Erythroblast (primary cell): ENCODE results near the gene STARD10.

Source experiments
- GATA1 ChIP-seq: IDR thresholded peaks from 2 replicates; pipeline ENCODE4 v1.6.1; 2011; ENCODE audit warnings: low read depth, mild to moderate bottlenecking, control low read depth, low read length, moderate library complexity
- POLR2A ChIP-seq: IDR thresholded peaks from 2 replicates; pipeline ENCODE4 v1.6.1; 2011; ENCODE audit warnings: mild to moderate bottlenecking, low read length

DNA sequence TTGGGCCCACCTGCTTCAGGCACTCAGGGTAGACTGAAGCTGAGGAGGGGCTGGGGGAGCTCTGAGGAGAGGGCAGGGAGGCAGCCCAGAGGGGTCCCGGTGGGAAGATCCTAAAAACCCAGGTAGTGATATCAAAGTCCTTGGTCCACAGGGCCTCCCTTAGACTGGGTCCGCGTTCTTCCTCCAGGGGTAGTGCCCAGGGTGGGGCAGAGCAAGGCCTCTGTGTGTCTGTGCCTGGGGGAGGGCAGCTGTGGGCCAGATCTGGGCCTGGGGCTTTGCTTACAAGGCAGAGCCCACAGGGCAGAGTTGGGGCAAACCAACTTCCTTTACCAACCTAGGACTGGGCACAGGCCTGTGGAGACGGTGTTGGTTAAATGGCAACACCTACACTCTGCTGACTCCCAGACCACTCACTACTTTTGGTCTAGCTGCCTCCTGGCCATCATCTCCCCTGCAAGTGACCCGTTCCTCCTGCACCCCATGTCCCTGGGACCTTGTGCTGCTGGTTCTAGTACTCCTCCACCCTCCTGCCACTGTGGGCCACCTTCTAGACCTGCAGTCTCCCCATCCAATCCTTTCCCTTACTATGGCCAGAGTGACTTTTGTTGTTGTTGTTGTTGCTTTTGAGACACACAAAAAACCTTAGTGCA lies 36.2 kb upstream of the STARD10 start:
- no peak for TF ChIP-seq POLR2A
- TF ChIP-seq GATA1, result no peak
